Caco-2 (cell line): ENCODE results near the gene LTB4R2. TPM values are rescaled to one million over a fixed set of nuclear protein-coding genes. Genes with fewer than 3 reads are reported as not detected.
A peak's percentile ranks its signal among the peaks of the same experiment; 100 is the strongest.

Source experiments
- Bru-seq: library from RNA; stranded (reverse); fragments of 400-500 nt; gene quantifications from one replicate; lab custom pipeline; 2021; lab: Mats Ljungman, UMichigan
- BruChase-seq, 2 experiments: library from RNA; stranded (reverse); fragments of 400-500 nt; gene quantifications; one replicate each; lab custom pipeline; 2021; lab: Mats Ljungman, UMichigan
- BruUV-seq: library from RNA; stranded (reverse); fragments of 400-500 nt; replicated peaks from 2 replicates; lab custom pipeline; 2021; lab: Mats Ljungman, UMichigan
- CTCF ChIA-PET: fragments of 300-600 bp; sonication (Branson Sonifier 250); formaldehyde crosslinking; loops from one replicate; lab custom pipeline; 2022; ENCODE audit warnings: antibody characterized with exemption; lab: Charles Lee
- POLR2A ChIA-PET: fragments of 300-600 bp; sonication (Branson Sonifier 250); formaldehyde crosslinking; loops from one replicate; lab custom pipeline; 2022; ENCODE audit warnings: antibody characterized with exemption; lab: Charles Lee
- DNase-seq, 2 experiments: peaks; one replicate each; pipeline versions ENCODE4 v3.0.0 to v3.0.0-alpha.2; 2020 to 2022
- H3K27me3 ChIP-seq: replicated peaks from 2 replicates; pipeline ENCODE4 v1.6.0; 2011; ENCODE audit warnings: low read length; ENCODE audit not compliant: control insufficient read depth, insufficient read depth
- H3K36me3 ChIP-seq: 2 replicates; pipeline ENCODE4 v1.5.1; 2011; ENCODE audit warnings: low read length; ENCODE audit not compliant: control insufficient read depth, insufficient read depth
- H3K4me1 ChIP-seq: fragments of 250-450 bp; sonication (Bioruptor Pico); 2 replicates; pipeline ENCODE4 v1.5.1; 2020; ENCODE audit warnings: mild to moderate bottlenecking
- H3K4me3 ChIP-seq: 2 replicates; pipeline ENCODE4 v1.5.1; 2011; ENCODE audit warnings: low read depth, mild to moderate bottlenecking, control low read depth, low read length
- H3K9me3 ChIP-seq: fragments of 250-450 bp; sonication (Bioruptor Pico); 2 replicates; pipeline ENCODE4 v1.5.1; 2020; ENCODE audit warnings: mild to moderate bottlenecking, moderate library complexity
- H3K27ac Mint-ChIP-seq: one replicate; pipeline ENCODE4 v1.8.0; 2022; ENCODE audit warnings: mixed read lengths; ENCODE audit not compliant: unreplicated experiment
- H3K27me3 Mint-ChIP-seq: one replicate; pipeline ENCODE4 v1.8.0; 2022; ENCODE audit warnings: mixed read lengths; ENCODE audit not compliant: insufficient read depth, unreplicated experiment
- H3K36me3 Mint-ChIP-seq: one replicate; pipeline ENCODE4 v1.8.0; 2022; ENCODE audit warnings: mild to moderate bottlenecking, mixed read lengths; ENCODE audit not compliant: insufficient read depth, unreplicated experiment
- H3K4me1 Mint-ChIP-seq: one replicate; pipeline ENCODE4 v1.8.0; 2022; ENCODE audit warnings: low read depth, mixed read lengths; ENCODE audit not compliant: unreplicated experiment
- H3K4me3 Mint-ChIP-seq: one replicate; pipeline ENCODE4 v1.8.0; 2022; ENCODE audit warnings: mild to moderate bottlenecking, moderate library complexity, mixed read lengths; ENCODE audit not compliant: unreplicated experiment
- H3K9me3 Mint-ChIP-seq: one replicate; pipeline ENCODE4 v1.8.0; 2022; ENCODE audit warnings: mixed read lengths; ENCODE audit not compliant: unreplicated experiment
- CTCF ChIP-seq, 2 experiments: fragments of 200-600 bp in 1 of 2; IDR thresholded peaks; 1 replicate in 1 of 2; 2 replicates in 1 of 2; pipeline versions ENCODE4 v1.5.1 to v1.8.0; 2011 to 2022; ENCODE audit warnings: antibody characterized with exemption in 1 of 2, control low read depth in 1 of 2, inconsistent platforms in 1 of 2, low read depth in 1 of 2, low read length in 1 of 2, mild to moderate bottlenecking in 1 of 2, moderate library complexity in 1 of 2; ENCODE audit not compliant: insufficient read depth in 1 of 2, severe bottlenecking in 1 of 2, unreplicated experiment in 1 of 2
- intact Hi-C: fragments of 100-400 bp; cut with micrococcal nuclease; formaldehyde crosslinking; loops from one replicate; pipeline ENCODE4 v1.10.0; 2022; ENCODE audit not compliant: unreplicated experiment
- long read RNA-seq: library from polyadenylated mRNA; stranded (forward); transcript quantifications from one replicate; pipeline ENCODE4 v2.0.0, GENCODE V29; 2022
- total RNA-seq: library from RNA; stranded (reverse); gene quantifications from 2 replicates; pipeline ENCODE4 v1.2.3, GENCODE V29; 2022

Gene LTB4R2
- total RNA-seq: 10.3 and 12.3 TPM in 2 replicates
- percentile 70 among the genes with signal in this experiment for Bru-seq, nascent RNA
- BruChase-seq, experiment 1, labeled RNA remaining after a 2-hour chase: percentile 73 among the genes with signal in this experiment
- percentile 80 among the genes with signal in this experiment for BruChase-seq, experiment 2, labeled RNA remaining after a 6-hour chase
- long read RNA-seq, partial matches to known transcripts: 0 of 8 reads
- long read RNA-seq, other reads (novel, unspliced or antisense): 4 of 8 reads

GRCh38 chr14:24309538-24310264 lies at the start of gene LTB4R2:
Gene LTB4R2 (plus strand): TSS chr14:24310140. CDS start chr14:24310665, 525 bp downstream.
- peaks cover 39% of the 10 kb centered on the region for H3K36me3 Mint-ChIP-seq
- Histone ChIP-seq H3K4me1 (peaks cover 21% of the 10 kb centered on the region), H3K9me3 (no peaks in the 10 kb centered on the region), H3K36me3 (peaks cover 4% of the 10 kb centered on the region), H3K4me3 (no peak within 1 kb of the TSS), H3K27me3 (no peaks in the 10 kb centered on the region)
- no peak within 1 kb of the TSS for H3K27ac Mint-ChIP-seq
- POLR2A ChIA-PET: no interaction called here
- H3K9me3 Mint-ChIP-seq: no peaks in the 10 kb centered on the region
- BruUV-seq: no TSS peak
- CTCF ChIA-PET: interaction anchor here (4.3 kb wide), 1 partner anchor 67 kb away, joined by 42 read pairs; the partner anchor contains the start of gene TINF2
- no peak within 1 kb of the TSS for H3K4me3 Mint-ChIP-seq
- H3K27me3 Mint-ChIP-seq: no peaks in the 10 kb centered on the region
- peaks cover 21% of the 10 kb centered on the region for H3K4me1 Mint-ChIP-seq
- no peak for TF ChIP-seq CTCF (IDR thresholded peaks at IDR 0.05; ENCODE audit: insufficient read depth in 1 of 2, low read depth in 1 of 2, low read length in 1 of 2, severe bottlenecking in 1 of 2, unreplicated experiment in 1 of 2)
- intact Hi-C loops: no loop called here
- DNase-seq: no peak

GRCh38 chr14:24260780-24261157 lies 49.2 kb upstream of the LTB4R2 start:
- H3K36me3 ChIP-seq: no peaks in the 10 kb centered on the region
- no peaks in the 10 kb centered on the region for H3K4me1 Mint-ChIP-seq
- H3K9me3 Mint-ChIP-seq: no peaks in the 10 kb centered on the region
- intact Hi-C loops: no loop called here
- BruUV-seq: no TSS peak
- no peaks in the 10 kb centered on the region for H3K27me3 Mint-ChIP-seq
- no peak overlapping the region for H3K4me3 ChIP-seq
- no peak for DNase-seq
- no peak overlapping the region for H3K27ac Mint-ChIP-seq
- no peaks in the 10 kb centered on the region for H3K9me3 ChIP-seq
- H3K27me3 ChIP-seq: no peaks in the 10 kb centered on the region
- no peaks in the 10 kb centered on the region for H3K36me3 Mint-ChIP-seq
- no peak for TF ChIP-seq CTCF (IDR thresholded peaks at IDR 0.05; ENCODE audit: insufficient read depth in 1 of 2, low read depth in 1 of 2, low read length in 1 of 2, severe bottlenecking in 1 of 2, unreplicated experiment in 1 of 2)
- CTCF ChIA-PET: interaction anchor here (1.7 kb wide), 1 partner anchor 8 kb away, joined by 3 read pairs; no protein-coding TSS in a partner anchor
- POLR2A ChIA-PET: no interaction called here
- H3K4me3 Mint-ChIP-seq: no peak overlapping the region
- peaks cover 12% of the 10 kb centered on the region; the same call in 1 of the 2 replicates for H3K4me1 ChIP-seq

GRCh38 chr14:24261256-24261968 lies 48.5 kb upstream of the LTB4R2 start:
- intact Hi-C loops: no loop called here
- TF ChIP-seq CTCF (IDR thresholded peaks at IDR 0.05; ENCODE audit: insufficient read depth in 1 of 2, low read depth in 1 of 2, low read length in 1 of 2, severe bottlenecking in 1 of 2, unreplicated experiment in 1 of 2): no peak
- Mint-ChIP-seq H3K4me1 (no peaks in the 10 kb centered on the region), H3K9me3 (no peaks in the 10 kb centered on the region), H3K36me3 (no peaks in the 10 kb centered on the region), H3K27ac (no peak overlapping the region), H3K4me3 (no peak overlapping the region), H3K27me3 (no peaks in the 10 kb centered on the region)
- no peaks in the 10 kb centered on the region for H3K9me3 ChIP-seq
- H3K4me1 ChIP-seq: peaks cover 12% of the 10 kb centered on the region; the same call in 1 of the 2 replicates
- CTCF ChIA-PET: interaction anchor here (1.7 kb wide), 1 partner anchor 9 kb away, joined by 3 read pairs; no protein-coding TSS in a partner anchor
- H3K36me3 ChIP-seq: no peaks in the 10 kb centered on the region
- no peak overlapping the region for H3K4me3 ChIP-seq
- POLR2A ChIA-PET: interaction anchor here (1.1 kb wide), 1 partner anchor 10 kb away, joined by 4 read pairs; the partner anchor contains the start of gene RABGGTA
- H3K27me3 ChIP-seq: no peaks in the 10 kb centered on the region
- no peak for DNase-seq
- no TSS peak for BruUV-seq
